ENCODE measurements around the gene KLHL40.

Gene KLHL40

GRCh38 chr3:42728056-42728455 is 42.7 kb downstream of the KLHL40 start:
- no peak for DNase-seq (ENCODE audit: low spot score)

DNA sequence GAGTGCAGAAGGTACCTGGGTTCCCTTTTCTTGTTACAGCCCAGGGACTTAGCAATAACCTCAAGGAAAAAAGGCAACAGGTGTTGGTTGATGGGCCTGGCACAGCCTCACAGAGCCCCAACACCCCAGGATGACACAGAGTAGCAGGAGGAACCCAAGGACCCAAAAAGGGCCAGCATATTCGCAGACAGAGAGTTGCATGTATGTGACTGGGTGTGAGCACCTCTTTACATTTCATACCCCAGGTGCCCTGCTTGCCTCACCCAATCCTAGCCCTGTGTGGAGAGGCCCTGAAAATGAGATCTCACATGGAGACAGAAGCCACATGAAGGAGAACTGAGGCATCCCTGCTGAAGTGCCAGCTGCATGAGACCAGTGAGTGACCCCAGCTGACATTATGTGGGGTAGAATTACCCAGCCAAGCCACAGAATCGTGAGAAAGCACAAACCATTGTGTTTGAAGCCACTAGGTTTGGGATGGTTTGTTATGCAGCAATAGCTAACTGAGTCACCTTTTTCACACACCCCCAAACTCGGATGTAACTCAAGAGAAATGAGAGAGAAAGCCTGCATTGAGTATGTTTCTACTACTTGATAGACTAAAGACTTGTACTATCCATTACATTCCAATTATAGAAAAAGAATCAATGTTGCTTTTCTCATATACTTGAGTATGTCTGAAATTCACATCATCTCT is 43.5 kb downstream of the KLHL40 start:
- DNase-seq (ENCODE audit: low spot score): no peak

- DNase-seq (ENCODE audit: low spot score): no peak
Observed at GRCh38 chr3:42729404-42730145, 44.2 kb downstream of the KLHL40 start.

GRCh38 chr3:42730294-42730693 is 45.0 kb downstream of the KLHL40 start:
- no peak for DNase-seq (ENCODE audit: low spot score)

- DNase-seq (ENCODE audit: low spot score): no peak
Observed at GRCh38 chr3:42730706-42731420, 45.5 kb downstream of the KLHL40 start.

GRCh38 chr3:42731476-42732195 is 46.3 kb downstream of the KLHL40 start:
- no peak for DNase-seq (ENCODE audit: low spot score)

DNA sequence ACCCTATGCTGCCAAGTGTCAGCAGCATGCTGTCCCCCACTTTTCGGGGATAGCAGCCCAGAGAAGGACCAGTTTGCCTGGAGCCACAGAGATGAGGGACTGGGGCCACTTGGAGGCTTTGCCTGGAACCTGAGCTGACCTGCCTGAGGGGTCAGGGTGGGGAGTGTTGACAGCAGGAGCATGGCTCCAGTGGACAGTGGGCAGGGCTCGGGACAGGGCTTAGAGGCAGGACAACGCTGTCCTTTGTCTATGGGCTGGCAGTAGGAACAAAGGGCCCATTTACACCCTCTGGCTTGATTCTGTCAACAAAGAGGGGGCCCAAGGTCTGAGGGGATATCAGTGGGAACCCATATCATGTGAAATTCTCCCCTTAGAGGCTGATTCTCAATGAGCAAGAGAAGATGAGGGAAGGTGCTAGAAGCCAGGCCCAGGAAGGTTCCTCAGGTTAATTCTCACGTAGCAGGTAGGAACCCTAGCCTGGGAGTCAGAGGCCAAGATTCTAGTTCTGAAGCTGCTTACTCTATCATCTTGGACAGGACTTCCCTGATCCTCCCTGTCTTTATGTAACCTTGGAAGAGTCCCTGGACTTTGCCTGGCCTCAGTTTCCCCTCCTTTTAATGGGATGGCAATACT is 47.0 kb downstream of the KLHL40 start:
- peak; percentile 97 for DNase-seq (ENCODE audit: low spot score)

DNA sequence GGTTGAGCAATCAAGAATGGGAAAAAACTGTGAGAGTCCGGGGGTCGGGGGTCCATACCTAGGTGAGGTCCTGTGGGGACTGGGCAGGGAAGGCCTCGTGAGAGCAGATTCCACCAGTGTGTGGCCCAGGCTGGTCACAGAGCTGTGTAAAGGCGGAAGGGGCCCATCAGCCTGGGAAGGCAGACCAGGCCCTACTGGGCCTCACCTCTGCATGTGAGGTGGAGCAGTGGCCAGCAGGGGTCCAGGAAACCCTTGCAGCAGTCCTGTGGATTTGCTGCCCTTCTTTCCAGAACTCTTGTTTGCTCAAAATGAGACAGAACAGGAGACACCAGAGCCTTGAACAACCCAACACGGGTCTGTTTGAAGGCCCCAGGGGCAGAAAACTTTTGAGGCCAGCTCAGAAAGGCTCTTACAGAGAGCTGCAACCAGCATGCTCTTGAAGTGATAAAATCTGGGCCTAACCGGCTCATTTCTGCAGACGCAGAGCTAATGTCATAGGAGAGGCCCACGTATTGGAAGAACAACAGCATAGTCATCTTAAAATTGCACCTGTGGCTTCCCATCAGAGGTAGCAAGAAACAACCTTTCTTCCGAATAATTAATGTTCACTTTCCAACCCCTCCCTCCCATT is 47.6 kb downstream of the KLHL40 start:
- DNase-seq (ENCODE audit: low spot score): no peak

DNA sequence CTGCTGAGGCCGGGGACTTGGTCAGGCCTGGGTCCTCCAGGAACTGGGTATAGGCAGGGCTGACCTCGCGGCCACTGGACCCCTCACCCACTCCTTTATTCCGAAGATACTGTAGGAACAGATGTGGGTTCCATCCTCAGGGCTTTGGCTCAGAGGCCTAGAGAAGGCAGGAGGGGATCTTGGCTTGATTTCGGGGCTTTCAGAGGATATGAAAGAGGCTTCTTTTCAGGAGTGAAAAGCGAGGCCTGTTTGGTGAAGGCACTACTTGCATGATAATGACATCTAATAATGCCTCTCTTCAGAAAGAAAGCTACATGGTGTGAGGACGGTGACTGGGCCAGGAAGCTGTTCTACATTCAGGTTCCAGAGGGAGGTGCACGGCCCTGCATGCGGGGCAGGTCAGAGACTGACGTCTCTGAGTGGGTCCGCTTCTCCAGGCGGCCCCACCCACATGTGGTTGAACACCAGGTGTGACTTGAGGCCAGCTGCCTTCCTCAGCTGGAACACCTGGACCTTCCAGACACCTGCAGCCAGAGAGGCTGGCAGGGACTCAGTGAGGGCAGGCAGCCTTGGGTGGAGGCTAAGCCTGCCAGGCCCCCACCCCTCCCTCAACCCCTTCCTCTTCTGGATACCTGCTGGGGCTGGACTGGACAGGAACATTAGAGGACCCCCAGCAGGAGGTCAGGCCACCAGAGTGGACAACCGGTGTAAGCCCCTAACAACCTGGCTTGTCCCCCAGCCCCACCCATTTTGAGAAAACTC is 48.3 kb downstream of the KLHL40 start:
- no peak for DNase-seq (ENCODE audit: low spot score)

GRCh38 chr3:42734263-42734860 is 49.0 kb downstream of the KLHL40 start:
- no peak for DNase-seq (ENCODE audit: low spot score)

DNA sequence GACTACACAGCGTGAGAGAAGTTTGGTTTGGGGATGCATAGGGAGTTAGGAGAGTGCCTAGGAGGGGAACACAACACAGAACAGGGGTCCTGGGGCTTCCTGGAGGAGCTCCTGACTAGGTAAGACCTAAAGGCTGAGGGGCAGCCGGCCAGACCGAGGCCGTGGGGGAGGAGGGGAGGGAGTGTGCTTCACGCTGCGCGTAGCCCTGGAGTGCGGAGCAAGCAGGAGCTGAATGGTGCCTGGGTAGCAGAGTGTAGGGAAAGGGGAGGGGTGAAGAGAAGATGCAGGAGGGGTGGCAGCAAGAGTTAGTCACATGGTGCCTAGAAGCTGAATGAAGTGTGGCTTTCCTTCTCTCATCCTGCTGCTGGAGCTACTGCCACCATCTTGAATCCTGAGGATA is 49.7 kb downstream of the KLHL40 start:
- no peak for DNase-seq (ENCODE audit: low spot score)

GRCh38 chr3:42735615-42736014 is 50.3 kb downstream of the KLHL40 start:
- no peak for DNase-seq (ENCODE audit: low spot score)

- no peak for DNase-seq (ENCODE audit: low spot score)
Observed at GRCh38 chr3:42736081-42736480, 50.7 kb downstream of the KLHL40 start.

- DNase-seq (ENCODE audit: low spot score): no peak
Observed at GRCh38 chr3:42736531-42736930, 51.2 kb downstream of the KLHL40 start.

DNA sequence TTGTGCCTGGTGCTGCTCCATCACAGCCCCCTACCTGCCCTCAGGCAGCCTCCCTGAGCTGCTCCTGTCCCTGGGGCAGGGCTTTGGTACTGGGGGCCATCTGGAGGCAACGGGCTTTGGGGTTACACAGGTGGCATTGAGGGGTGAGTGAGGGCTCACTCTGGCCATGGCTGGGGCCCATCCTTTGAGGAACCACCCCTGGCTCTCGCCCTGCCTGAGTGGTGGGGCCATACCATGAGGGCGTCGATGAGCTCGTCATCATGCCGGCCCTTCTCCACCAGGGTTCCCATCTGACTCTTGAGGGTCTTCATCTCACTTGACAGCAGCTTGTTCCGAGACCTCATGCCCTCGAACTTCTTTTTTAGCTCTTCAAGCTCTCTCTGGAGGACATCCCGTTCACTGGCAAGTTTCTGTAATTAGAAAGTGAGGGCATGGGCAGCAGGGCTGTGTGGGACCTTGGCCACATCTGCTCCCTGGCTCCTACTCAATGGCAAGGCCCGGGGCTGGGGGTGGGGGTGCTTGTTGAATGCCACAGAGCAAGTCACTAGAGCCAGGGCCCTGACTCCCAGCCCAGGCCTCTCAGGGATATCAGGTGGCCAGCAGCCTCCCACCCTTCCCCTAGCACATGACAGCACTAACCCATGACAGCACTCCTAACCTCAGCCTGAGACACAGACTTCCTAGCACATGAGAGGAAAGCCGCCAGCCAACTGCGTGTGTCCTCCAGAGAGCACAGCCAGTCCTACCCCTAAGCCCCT is 54.2 kb downstream of the KLHL40 start:
- DNase-seq (ENCODE audit: low spot score): no peak

DNA sequence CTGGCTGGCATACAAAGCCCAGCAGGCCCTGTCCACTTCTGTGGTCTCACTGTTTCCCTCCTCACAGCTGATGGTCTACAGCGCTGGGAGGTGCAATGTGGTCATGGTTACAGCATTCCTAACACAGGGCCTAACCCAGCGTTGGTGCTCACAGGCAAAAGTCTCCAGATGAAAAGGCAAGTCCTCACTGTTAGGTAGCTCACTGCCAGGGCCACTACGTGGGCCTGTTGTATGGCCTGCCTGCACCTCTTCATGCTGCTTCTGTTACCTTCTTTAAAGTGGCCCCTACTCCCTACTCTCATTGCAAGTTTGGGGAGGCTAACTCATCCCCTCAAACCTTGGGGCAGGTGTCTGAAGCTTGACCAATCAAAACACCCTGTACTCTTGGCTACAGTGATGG is 56.5 kb downstream of the KLHL40 start:
- DNase-seq (ENCODE audit: low spot score): no peak

Measured in COLO829 (cell line).